WTC11 (cell line): ENCODE results near the gene ANO2. TPM values are rescaled to one million over a fixed set of nuclear protein-coding genes. Genes with fewer than 3 reads are reported as not detected.

Experiments
- ATAC-seq: fragments of 200-7000 bp; cut with Tn5 transposase; 2 replicates; pipeline ENCODE4 v1.10.0; 2021; ENCODE audit warnings: mild to moderate bottlenecking, moderate library complexity
- CTCF ChIA-PET: fragments of 300-600 bp; sonication (Branson Sonifier 250); formaldehyde crosslinking; loops from one replicate; lab custom pipeline; 2021; ENCODE audit warnings: antibody characterized with exemption; lab: Charles Lee
- POLR2A ChIA-PET: fragments of 350-600 bp; sonication (Branson Sonifier 250); formaldehyde crosslinking; loops from one replicate; lab custom pipeline; 2021; ENCODE audit warnings: antibody characterized with exemption; lab: Charles Lee
- DNase-seq: peaks from one replicate; pipeline ENCODE4 v3.0.0; 2021; ENCODE audit warnings: low spot score
- H3K27ac Mint-ChIP-seq: 2 replicates; pipeline ENCODE4 v1.8.0; 2021; ENCODE audit warnings: mixed read lengths
- H3K27me3 Mint-ChIP-seq: 2 replicates; pipeline ENCODE4 v1.8.0; 2021; ENCODE audit warnings: low read depth, mild to moderate bottlenecking, moderate library complexity, mixed read lengths
- H3K36me3 Mint-ChIP-seq: 2 replicates; pipeline ENCODE4 v1.8.0; 2021; ENCODE audit warnings: mixed read lengths
- H3K4me1 Mint-ChIP-seq: 2 replicates; pipeline ENCODE4 v1.8.0; 2022; ENCODE audit warnings: mixed read lengths
- H3K4me3 Mint-ChIP-seq: 2 replicates; pipeline ENCODE4 v1.8.0; 2021; ENCODE audit warnings: mild to moderate bottlenecking, moderate library complexity, mixed read lengths
- H3K9me3 Mint-ChIP-seq: 2 replicates; pipeline ENCODE4 v1.8.0; 2021; ENCODE audit warnings: mixed read lengths
- ATF1 ChIP-seq: sonication (generic); formaldehyde crosslinking; IDR thresholded peaks from 2 replicates; pipeline ENCODE4 v1.8.1; 2023; ENCODE audit warnings: mild to moderate bottlenecking, moderate library complexity, missing genetic modification reagents
- ESRRA ChIP-seq: sonication (generic); formaldehyde crosslinking; IDR thresholded peaks from 2 replicates; pipeline ENCODE4 v1.8.1; 2022; ENCODE audit warnings: mild to moderate bottlenecking, missing genetic modification reagents, borderline replicate concordance
- FOXK1 ChIP-seq: sonication (generic); formaldehyde crosslinking; IDR thresholded peaks from 2 replicates; pipeline ENCODE4 v1.8.0; 2022; ENCODE audit warnings: mild to moderate bottlenecking, moderate library complexity, missing genetic modification reagents
- GABPB1 ChIP-seq: sonication (generic); formaldehyde crosslinking; IDR thresholded peaks from 2 replicates; pipeline ENCODE4 v1.8.1; 2023; ENCODE audit warnings: mild to moderate bottlenecking, missing genetic modification reagents
- NR2C2 ChIP-seq: sonication (generic); formaldehyde crosslinking; IDR thresholded peaks from 2 replicates; pipeline ENCODE4 v1.8.0; 2022; ENCODE audit warnings: mild to moderate bottlenecking, missing genetic modification reagents
- RELA ChIP-seq: sonication (generic); formaldehyde crosslinking; IDR thresholded peaks from 2 replicates; pipeline ENCODE4 v1.8.1; 2022; ENCODE audit warnings: missing genetic modification reagents, mild to moderate bottlenecking, borderline replicate concordance
- SMAD4 ChIP-seq: sonication (generic); formaldehyde crosslinking; IDR thresholded peaks from 2 replicates; pipeline ENCODE4 v1.8.0; 2022; ENCODE audit warnings: mild to moderate bottlenecking, missing genetic modification reagents
- SP1 ChIP-seq: sonication (generic); formaldehyde crosslinking; conservative IDR thresholded peaks from 2 replicates; pipeline ENCODE4 v1.8.1; 2022; ENCODE audit warnings: missing genetic modification reagents
- ZNF121 ChIP-seq: sonication (generic); formaldehyde crosslinking; IDR thresholded peaks from 2 replicates; pipeline ENCODE4 v1.8.0; 2023; ENCODE audit warnings: missing genetic modification reagents
- ZNF423 ChIP-seq: fragments of 250-450 bp; sonication (Bioruptor Pico); IDR thresholded peaks from 2 replicates; pipeline ENCODE4 v2.1.2; 2022; ENCODE audit warnings: mild to moderate bottlenecking, moderate library complexity
- total RNA-seq: library from RNA; stranded (reverse); gene quantifications from 3 replicates; pipeline ENCODE4 v1.2.3, GENCODE V29; 2021
- TF ChIP-seq, protein P1 (sequence below): sonication (generic); formaldehyde crosslinking; IDR thresholded peaks from 2 replicates; pipeline ENCODE4 v1.8.1; 2023; ENCODE audit warnings: mild to moderate bottlenecking, missing genetic modification reagents, borderline replicate concordance
- TF ChIP-seq, protein P2 (sequence below): fragments of 250-450 bp; sonication (Bioruptor Pico); IDR thresholded peaks from 2 replicates; pipeline ENCODE4 v1.9.0; 2021; ENCODE audit warnings: mild to moderate bottlenecking
- TF ChIP-seq, protein P3 (sequence below): sonication (generic); formaldehyde crosslinking; IDR thresholded peaks from 2 replicates; pipeline ENCODE4 v1.8.0; 2022; ENCODE audit warnings: mild to moderate bottlenecking, missing genetic modification reagents
- TF ChIP-seq, protein P4 (sequence below): sonication (generic); formaldehyde crosslinking; conservative IDR thresholded peaks from 2 replicates; pipeline ENCODE4 v1.8.1; 2022; ENCODE audit warnings: mild to moderate bottlenecking, missing genetic modification reagents
- TF ChIP-seq, protein P5 (sequence below): sonication (generic); formaldehyde crosslinking; IDR thresholded peaks from 2 replicates; pipeline ENCODE4 v1.8.1; 2022; ENCODE audit warnings: low read depth, mild to moderate bottlenecking, moderate library complexity, missing genetic modification reagents, borderline replicate concordance
- TF ChIP-seq, protein P6 (sequence below): sonication (generic); formaldehyde crosslinking; IDR thresholded peaks from 2 replicates; pipeline ENCODE4 v1.8.1; 2022; ENCODE audit warnings: missing genetic modification reagents, borderline replicate concordance
- TF ChIP-seq, protein P7 (sequence below): sonication (generic); formaldehyde crosslinking; IDR thresholded peaks from 2 replicates; pipeline ENCODE4 v1.8.0; 2023; ENCODE audit warnings: missing genetic modification reagents
- TF ChIP-seq, protein P8 (sequence below): fragments of 250-450 bp; sonication (Bioruptor Pico); IDR thresholded peaks from 2 replicates; pipeline ENCODE4 v1.9.0; 2021; ENCODE audit warnings: mild to moderate bottlenecking, borderline replicate concordance

The ANO2 gene
- total RNA-seq, 1 experiment from 2014 or later, result 2.8 TPM

DNA sequence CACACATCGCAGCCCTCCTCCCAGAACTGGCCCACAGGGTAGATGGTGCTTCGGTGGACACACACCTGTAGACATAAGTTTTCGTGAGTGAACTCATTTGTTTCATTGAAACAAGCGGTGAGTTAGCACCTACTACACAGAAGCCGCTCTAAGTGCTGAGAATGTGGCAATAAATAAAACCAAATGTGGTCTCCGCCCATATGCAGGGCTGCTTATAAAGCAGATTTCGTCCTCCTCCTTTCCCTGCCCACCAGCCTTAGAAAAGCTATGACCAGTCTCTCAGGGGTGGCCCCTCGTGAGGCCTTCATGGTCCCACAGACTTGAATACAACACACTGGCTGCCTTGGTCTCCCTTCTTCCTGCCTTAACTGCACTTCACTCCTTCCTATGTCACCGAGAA is 31.1 kb upstream of the ANO2 start:
- ChIA-PET CTCF (interaction anchor here (0.7 to 1.7 kb wide), 3 partner anchors 9 to 12 kb away, joined by 3 to 9 read pairs (median 4); no protein-coding TSS in a partner anchor), POLR2A (no interaction called here)
- TF ChIP-seq, protein P1, sequence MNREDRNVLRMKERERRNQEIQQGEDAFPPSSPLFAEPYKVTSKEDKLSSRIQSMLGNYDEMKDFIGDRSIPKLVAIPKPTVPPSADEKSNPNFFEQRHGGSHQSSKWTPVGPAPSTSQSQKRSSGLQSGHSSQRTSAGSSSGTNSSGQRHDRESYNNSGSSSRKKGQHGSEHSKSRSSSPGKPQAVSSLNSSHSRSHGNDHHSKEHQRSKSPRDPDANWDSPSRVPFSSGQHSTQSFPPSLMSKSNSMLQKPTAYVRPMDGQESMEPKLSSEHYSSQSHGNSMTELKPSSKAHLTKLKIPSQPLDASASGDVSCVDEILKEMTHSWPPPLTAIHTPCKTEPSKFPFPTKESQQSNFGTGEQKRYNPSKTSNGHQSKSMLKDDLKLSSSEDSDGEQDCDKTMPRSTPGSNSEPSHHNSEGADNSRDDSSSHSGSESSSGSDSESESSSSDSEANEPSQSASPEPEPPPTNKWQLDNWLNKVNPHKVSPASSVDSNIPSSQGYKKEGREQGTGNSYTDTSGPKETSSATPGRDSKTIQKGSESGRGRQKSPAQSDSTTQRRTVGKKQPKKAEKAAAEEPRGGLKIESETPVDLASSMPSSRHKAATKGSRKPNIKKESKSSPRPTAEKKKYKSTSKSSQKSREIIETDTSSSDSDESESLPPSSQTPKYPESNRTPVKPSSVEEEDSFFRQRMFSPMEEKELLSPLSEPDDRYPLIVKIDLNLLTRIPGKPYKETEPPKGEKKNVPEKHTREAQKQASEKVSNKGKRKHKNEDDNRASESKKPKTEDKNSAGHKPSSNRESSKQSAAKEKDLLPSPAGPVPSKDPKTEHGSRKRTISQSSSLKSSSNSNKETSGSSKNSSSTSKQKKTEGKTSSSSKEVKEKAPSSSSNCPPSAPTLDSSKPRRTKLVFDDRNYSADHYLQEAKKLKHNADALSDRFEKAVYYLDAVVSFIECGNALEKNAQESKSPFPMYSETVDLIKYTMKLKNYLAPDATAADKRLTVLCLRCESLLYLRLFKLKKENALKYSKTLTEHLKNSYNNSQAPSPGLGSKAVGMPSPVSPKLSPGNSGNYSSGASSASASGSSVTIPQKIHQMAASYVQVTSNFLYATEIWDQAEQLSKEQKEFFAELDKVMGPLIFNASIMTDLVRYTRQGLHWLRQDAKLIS (CRISPR knock-in tag), result no peak
- TF ChIP-seq, protein P2, sequence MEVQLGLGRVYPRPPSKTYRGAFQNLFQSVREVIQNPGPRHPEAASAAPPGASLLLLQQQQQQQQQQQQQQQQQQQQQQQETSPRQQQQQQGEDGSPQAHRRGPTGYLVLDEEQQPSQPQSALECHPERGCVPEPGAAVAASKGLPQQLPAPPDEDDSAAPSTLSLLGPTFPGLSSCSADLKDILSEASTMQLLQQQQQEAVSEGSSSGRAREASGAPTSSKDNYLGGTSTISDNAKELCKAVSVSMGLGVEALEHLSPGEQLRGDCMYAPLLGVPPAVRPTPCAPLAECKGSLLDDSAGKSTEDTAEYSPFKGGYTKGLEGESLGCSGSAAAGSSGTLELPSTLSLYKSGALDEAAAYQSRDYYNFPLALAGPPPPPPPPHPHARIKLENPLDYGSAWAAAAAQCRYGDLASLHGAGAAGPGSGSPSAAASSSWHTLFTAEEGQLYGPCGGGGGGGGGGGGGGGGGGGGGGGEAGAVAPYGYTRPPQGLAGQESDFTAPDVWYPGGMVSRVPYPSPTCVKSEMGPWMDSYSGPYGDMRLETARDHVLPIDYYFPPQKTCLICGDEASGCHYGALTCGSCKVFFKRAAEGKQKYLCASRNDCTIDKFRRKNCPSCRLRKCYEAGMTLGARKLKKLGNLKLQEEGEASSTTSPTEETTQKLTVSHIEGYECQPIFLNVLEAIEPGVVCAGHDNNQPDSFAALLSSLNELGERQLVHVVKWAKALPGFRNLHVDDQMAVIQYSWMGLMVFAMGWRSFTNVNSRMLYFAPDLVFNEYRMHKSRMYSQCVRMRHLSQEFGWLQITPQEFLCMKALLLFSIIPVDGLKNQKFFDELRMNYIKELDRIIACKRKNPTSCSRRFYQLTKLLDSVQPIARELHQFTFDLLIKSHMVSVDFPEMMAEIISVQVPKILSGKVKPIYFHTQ (CRISPR knock-in tag), result no peak
- TF ChIP-seq FOXK1 (no peak), ATF1 (CRISPR knock-in tag) (no peak)
- TF ChIP-seq, protein P3, sequence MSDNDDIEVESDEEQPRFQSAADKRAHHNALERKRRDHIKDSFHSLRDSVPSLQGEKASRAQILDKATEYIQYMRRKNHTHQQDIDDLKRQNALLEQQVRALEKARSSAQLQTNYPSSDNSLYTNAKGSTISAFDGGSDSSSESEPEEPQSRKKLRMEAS (CRISPR knock-in tag), result no peak
- ATAC-seq (no peak), DNase-seq (no peak)
- Mint-ChIP-seq H3K27ac (no peak overlapping the region), H3K27me3 (no peaks in the 10 kb centered on the region), H3K36me3 (no peaks in the 10 kb centered on the region), H3K4me1 (no peaks in the 10 kb centered on the region), H3K9me3 (no peaks in the 10 kb centered on the region), H3K4me3 (no peak overlapping the region)

DNA sequence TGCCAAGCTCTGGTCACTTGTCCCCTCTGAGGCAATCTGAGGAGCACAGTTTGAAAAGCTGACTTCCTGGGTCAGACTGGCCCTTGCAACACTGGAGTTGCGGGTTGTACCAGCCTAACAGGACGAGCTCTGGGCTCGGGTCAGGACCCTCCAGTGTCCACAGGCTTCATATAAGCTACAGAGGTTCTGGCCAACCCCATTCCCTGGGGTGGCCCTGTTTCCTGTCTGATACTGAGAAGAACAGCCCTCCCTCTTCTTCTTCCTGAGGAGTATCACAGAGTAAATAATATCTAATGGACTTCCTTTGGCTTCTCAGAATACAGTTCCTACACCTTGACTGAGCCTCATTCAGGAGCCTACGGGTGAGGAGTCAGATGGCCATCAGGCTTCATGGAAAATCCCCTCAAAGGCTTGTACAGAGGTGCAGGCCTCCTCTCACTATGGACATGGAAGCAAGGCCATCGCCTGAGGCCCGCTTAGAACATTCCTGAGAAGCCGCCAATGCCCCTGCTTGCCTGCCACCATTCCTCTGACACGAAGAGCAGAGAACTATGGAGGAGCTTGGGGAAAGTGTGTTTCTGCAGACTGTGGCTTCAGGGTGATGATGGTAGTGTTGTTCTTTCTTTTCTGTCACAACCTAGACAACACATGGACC is 28.5 kb upstream of the ANO2 start:
- Mint-ChIP-seq H3K27ac (no peak overlapping the region), H3K4me1 (no peaks in the 10 kb centered on the region), H3K27me3 (peaks cover 3% of the 10 kb centered on the region; the same call in 1 of the 2 replicates), H3K4me3 (no peak overlapping the region), H3K36me3 (no peaks in the 10 kb centered on the region), H3K9me3 (no peaks in the 10 kb centered on the region)
- ATAC-seq (no peak), DNase-seq (no peak)
- ChIA-PET POLR2A (no interaction called here), CTCF (interaction anchor here (1.4 to 3.8 kb wide), 3 partner anchors 8 to 64 kb away, joined by 4 to 17 read pairs (median 11); no protein-coding TSS in a partner anchor)
- no peak for TF ChIP-seq GABPB1 (CRISPR knock-in tag)
- TF ChIP-seq RELA (CRISPR knock-in tag), result no peak
- no peak for TF ChIP-seq SP1
- TF ChIP-seq, protein P4, sequence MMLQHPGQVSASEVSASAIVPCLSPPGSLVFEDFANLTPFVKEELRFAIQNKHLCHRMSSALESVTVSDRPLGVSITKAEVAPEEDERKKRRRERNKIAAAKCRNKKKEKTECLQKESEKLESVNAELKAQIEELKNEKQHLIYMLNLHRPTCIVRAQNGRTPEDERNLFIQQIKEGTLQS (CRISPR knock-in tag), result no peak
- TF ChIP-seq, protein P5, sequence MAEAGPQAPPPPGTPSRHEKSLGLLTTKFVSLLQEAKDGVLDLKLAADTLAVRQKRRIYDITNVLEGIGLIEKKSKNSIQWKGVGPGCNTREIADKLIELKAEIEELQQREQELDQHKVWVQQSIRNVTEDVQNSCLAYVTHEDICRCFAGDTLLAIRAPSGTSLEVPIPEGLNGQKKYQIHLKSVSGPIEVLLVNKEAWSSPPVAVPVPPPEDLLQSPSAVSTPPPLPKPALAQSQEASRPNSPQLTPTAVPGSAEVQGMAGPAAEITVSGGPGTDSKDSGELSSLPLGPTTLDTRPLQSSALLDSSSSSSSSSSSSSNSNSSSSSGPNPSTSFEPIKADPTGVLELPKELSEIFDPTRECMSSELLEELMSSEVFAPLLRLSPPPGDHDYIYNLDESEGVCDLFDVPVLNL, result no peak
- TF ChIP-seq ZNF121 (CRISPR knock-in tag), result no peak
- TF ChIP-seq, protein P6, sequence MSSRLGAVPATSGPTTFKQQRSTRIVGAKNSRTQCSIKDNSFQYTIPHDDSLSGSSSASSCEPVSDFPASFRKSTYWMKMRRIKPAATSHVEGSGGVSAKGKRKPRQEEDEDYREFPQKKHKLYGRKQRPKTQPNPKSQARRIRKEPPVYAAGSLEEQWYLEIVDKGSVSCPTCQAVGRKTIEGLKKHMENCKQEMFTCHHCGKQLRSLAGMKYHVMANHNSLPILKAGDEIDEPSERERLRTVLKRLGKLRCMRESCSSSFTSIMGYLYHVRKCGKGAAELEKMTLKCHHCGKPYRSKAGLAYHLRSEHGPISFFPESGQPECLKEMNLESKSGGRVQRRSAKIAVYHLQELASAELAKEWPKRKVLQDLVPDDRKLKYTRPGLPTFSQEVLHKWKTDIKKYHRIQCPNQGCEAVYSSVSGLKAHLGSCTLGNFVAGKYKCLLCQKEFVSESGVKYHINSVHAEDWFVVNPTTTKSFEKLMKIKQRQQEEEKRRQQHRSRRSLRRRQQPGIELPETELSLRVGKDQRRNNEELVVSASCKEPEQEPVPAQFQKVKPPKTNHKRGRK (CRISPR knock-in tag), result no peak
- TF ChIP-seq, protein P7, sequence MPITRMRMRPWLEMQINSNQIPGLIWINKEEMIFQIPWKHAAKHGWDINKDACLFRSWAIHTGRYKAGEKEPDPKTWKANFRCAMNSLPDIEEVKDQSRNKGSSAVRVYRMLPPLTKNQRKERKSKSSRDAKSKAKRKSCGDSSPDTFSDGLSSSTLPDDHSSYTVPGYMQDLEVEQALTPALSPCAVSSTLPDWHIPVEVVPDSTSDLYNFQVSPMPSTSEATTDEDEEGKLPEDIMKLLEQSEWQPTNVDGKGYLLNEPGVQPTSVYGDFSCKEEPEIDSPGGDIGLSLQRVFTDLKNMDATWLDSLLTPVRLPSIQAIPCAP (CRISPR knock-in tag), result no peak
- TF ChIP-seq, protein P8, sequence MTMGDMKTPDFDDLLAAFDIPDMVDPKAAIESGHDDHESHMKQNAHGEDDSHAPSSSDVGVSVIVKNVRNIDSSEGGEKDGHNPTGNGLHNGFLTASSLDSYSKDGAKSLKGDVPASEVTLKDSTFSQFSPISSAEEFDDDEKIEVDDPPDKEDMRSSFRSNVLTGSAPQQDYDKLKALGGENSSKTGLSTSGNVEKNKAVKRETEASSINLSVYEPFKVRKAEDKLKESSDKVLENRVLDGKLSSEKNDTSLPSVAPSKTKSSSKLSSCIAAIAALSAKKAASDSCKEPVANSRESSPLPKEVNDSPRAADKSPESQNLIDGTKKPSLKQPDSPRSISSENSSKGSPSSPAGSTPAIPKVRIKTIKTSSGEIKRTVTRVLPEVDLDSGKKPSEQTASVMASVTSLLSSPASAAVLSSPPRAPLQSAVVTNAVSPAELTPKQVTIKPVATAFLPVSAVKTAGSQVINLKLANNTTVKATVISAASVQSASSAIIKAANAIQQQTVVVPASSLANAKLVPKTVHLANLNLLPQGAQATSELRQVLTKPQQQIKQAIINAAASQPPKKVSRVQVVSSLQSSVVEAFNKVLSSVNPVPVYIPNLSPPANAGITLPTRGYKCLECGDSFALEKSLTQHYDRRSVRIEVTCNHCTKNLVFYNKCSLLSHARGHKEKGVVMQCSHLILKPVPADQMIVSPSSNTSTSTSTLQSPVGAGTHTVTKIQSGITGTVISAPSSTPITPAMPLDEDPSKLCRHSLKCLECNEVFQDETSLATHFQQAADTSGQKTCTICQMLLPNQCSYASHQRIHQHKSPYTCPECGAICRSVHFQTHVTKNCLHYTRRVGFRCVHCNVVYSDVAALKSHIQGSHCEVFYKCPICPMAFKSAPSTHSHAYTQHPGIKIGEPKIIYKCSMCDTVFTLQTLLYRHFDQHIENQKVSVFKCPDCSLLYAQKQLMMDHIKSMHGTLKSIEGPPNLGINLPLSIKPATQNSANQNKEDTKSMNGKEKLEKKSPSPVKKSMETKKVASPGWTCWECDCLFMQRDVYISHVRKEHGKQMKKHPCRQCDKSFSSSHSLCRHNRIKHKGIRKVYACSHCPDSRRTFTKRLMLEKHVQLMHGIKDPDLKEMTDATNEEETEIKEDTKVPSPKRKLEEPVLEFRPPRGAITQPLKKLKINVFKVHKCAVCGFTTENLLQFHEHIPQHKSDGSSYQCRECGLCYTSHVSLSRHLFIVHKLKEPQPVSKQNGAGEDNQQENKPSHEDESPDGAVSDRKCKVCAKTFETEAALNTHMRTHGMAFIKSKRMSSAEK (CRISPR knock-in tag), result no peak
- no peak for TF ChIP-seq ESRRA (CRISPR knock-in tag)
- no peak for TF ChIP-seq NR2C2
- TF ChIP-seq ZNF423, result no peak
- TF ChIP-seq SMAD4, result no peak
